GM19452 (cell line): ENCODE data around the gene ARHGEF38.
"Not testable (repeated sequence)": the region's sequence is repeated elsewhere in the genome, so short reads cannot be mapped to it uniquely, and the experiment has no call there.

Experiments used
- ATAC-seq: cut with Tn5 transposase; IDR thresholded peaks from one replicate; pipeline ENCODE4 v1.9.1; 2021; ENCODE audit not compliant: unreplicated experiment

Gene ARHGEF38

GRCh38 chr4:105645440-105645839 lies 93.0 kb downstream of the ARHGEF38 start:
- no peak for ATAC-seq

- no peak for ATAC-seq
Observed at GRCh38 chr4:105650190-105650589, 97.8 kb downstream of the ARHGEF38 start.

GRCh38 chr4:105651884-105652283 lies 99.5 kb downstream of the ARHGEF38 start:
- no peak for ATAC-seq

GRCh38 chr4:105652286-105652888 lies 100.0 kb downstream of the ARHGEF38 start:
- ATAC-seq, result no peak

GRCh38 chr4:105657117-105657765 lies 104.8 kb downstream of the ARHGEF38 start:
- no peak for ATAC-seq

GRCh38 chr4:105659190-105659589 lies 106.8 kb downstream of the ARHGEF38 start:
- no peak for ATAC-seq

GRCh38 chr4:105661028-105661427 lies 108.6 kb downstream of the ARHGEF38 start:
- ATAC-seq, result no peak

GRCh38 chr4:105662935-105663675 lies 110.7 kb downstream of the ARHGEF38 start:
- no peak for ATAC-seq

- no peak for ATAC-seq
Observed at GRCh38 chr4:105666693-105667092, 114.3 kb downstream of the ARHGEF38 start.

GRCh38 chr4:105670684-105671083 lies 118.3 kb downstream of the ARHGEF38 start:
- no peak for ATAC-seq

GRCh38 chr4:105671301-105671700 lies 118.9 kb downstream of the ARHGEF38 start:
- no peak for ATAC-seq

- no peak for ATAC-seq
Observed at GRCh38 chr4:105674011-105674410, 121.6 kb downstream of the ARHGEF38 start.

GRCh38 chr4:105677709-105678108 lies 125.3 kb downstream of the ARHGEF38 start:
- no peak for ATAC-seq

GRCh38 chr4:105679186-105679585 lies 126.8 kb downstream of the ARHGEF38 start:
- ATAC-seq, result no peak

GRCh38 chr4:105683038-105683437 lies 130.6 kb downstream of the ARHGEF38 start:
- no peak for ATAC-seq

GRCh38 chr4:105686571-105686970 lies 134.2 kb downstream of the ARHGEF38 start:
- no peak for ATAC-seq

GRCh38 chr4:105694812-105695211 lies 142.4 kb downstream of the ARHGEF38 start:
- ATAC-seq, result not testable (repeated sequence)

GRCh38 chr4:105695832-105696231 lies 143.4 kb downstream of the ARHGEF38 start:
- ATAC-seq, result not testable (repeated sequence)

- ATAC-seq, result no peak
Observed at GRCh38 chr4:105698607-105699006, 146.2 kb downstream of the ARHGEF38 start.

- ATAC-seq, result no peak
Observed at GRCh38 chr4:105707782-105708180, 155.4 kb downstream of the ARHGEF38 start.

- ATAC-seq, result peak; percentile 78
Observed at GRCh38 chr4:105708181-105709080, 156.0 kb downstream of the ARHGEF38 start, which contains the start of the genes GSTCD and INTS12. GSTCD (plus strand) TSS chr4:105708784; CDS start chr4:105717614, 8,830 bp downstream. INTS12 (minus strand) TSS chr4:105708689; CDS start chr4:105700005, 8,684 bp downstream.
